Common myeloid progenitor, CD34-positive (primary cell): ENCODE data around the gene ZNF837.

Experiments used
- CTCF ChIA-PET: fragments of 350-600 bp; sonication (Branson Sonifier 250); formaldehyde crosslinking; loops from one replicate; lab custom pipeline; 2021; ENCODE audit warnings: antibody characterized with exemption; lab: Charles Lee
- POLR2A ChIA-PET: fragments of 350-600 bp; sonication (Branson Sonifier 250); formaldehyde crosslinking; loops from one replicate; lab custom pipeline; 2021; ENCODE audit warnings: antibody characterized with exemption; lab: Charles Lee
- DNase-seq, 3 donors: peaks; one replicate each; pipeline versions ENCODE4 v3.0.0 to v3.0.0-alpha.2; 2013
- H3K27ac ChIP-seq, 2 experiments: 1 replicate in 1 of 2; 2 replicates in 1 of 2; pipeline ENCODE4 v1.7.0; 2013; ENCODE audit warnings: inconsistent platforms in 2 of 2, low read length in 2 of 2, mild to moderate bottlenecking in 2 of 2, low read depth in 1 of 2, moderate library complexity in 1 of 2; ENCODE audit not compliant: severe bottlenecking in 2 of 2, insufficient read depth in 1 of 2, poor library complexity in 1 of 2
- H3K27me3 ChIP-seq, 5 experiments: replicated peaks in 2 of 5; 1 replicate in 3 of 5; 2 replicates in 2 of 5; pipeline versions ENCODE4 v1.6.1 to v1.7.0; 2013; ENCODE audit warnings: low read length in 4 of 5, mild to moderate bottlenecking in 2 of 5, moderate library complexity in 2 of 5, inconsistent platforms in 1 of 5; ENCODE audit not compliant: insufficient read depth in 5 of 5, control insufficient read depth in 4 of 5
- H3K36me3 ChIP-seq, 4 experiments: 1 replicate in 2 of 4; 2 replicates in 2 of 4; pipeline versions ENCODE4 v1.6.1 to v1.7.0; 2013; ENCODE audit warnings: low read length in 3 of 4, control low read depth in 1 of 4, mild to moderate bottlenecking in 1 of 4; ENCODE audit not compliant: control insufficient read depth in 4 of 4, insufficient read depth in 4 of 4
- H3K4me1 ChIP-seq, 4 experiments: 1 replicate in 3 of 4; 2 replicates in 1 of 4; pipeline versions ENCODE4 v1.6.1 to v1.7.1; 2013; ENCODE audit warnings: low read length in 3 of 4, mild to moderate bottlenecking in 3 of 4, control low read depth in 1 of 4, inconsistent platforms in 1 of 4, moderate library complexity in 1 of 4; ENCODE audit not compliant: control insufficient read depth in 4 of 4, insufficient read depth in 4 of 4; ENCODE audit errors: control extremely low read depth in 1 of 4
- H3K4me3 ChIP-seq, 7 experiments: 1 replicate in 4 of 7; 2 replicates in 3 of 7; pipeline versions ENCODE4 v1.5.1 to v1.7.0; 2013; ENCODE audit warnings: mild to moderate bottlenecking in 7 of 7, low read length in 6 of 7, moderate library complexity in 6 of 7, inconsistent platforms in 2 of 7, low read depth in 2 of 7, control low read depth in 1 of 7; ENCODE audit not compliant: insufficient read depth in 4 of 7, control insufficient read depth in 1 of 7; ENCODE audit errors: extremely low read depth in 1 of 7
- H3K9me3 ChIP-seq, 5 experiments: 1 replicate in 4 of 5; 2 replicates in 1 of 5; pipeline versions ENCODE4 v1.6.1 to v1.7.1; 2013; ENCODE audit warnings: low read length in 4 of 5, mild to moderate bottlenecking in 2 of 5, inconsistent platforms in 1 of 5, low read depth in 1 of 5, moderate library complexity in 1 of 5; ENCODE audit not compliant: control insufficient read depth in 4 of 5, insufficient read depth in 2 of 5; ENCODE audit errors: control extremely low read depth in 1 of 5
- WGBS: methylation state at CpG from one replicate; pipeline ENCODE4 v1.1.5; 2013; ENCODE audit not compliant: insufficient coverage; 5-methylcytosine and 5-hydroxymethylcytosine counted together

ZNF837 gene

DNA sequence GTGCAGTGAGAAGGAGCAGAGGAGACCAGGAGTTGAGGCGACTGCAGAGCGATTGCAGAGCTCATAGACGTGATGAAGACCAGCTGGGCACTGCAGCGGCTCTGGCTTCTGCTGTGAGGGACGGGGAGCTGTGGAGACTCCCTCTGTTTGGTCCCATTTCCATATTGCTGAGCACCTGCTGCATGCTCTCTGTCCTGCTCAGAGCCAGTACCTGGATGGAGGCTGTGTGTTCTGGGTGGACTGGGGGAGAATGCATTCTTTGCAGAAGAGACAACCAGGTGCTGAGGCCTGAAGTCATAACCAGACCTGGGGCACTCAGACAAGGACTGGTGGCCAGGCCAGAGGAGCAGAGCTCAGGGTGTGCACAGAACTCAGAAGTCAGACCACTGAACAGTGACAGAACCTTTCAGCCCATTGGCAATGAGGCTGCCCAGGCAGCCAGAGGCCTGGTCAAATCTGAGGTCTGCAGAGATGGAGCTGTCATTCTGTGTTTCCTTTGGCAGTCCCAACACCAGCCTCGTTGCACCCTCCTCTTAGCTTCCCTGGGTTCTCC lies 26.3 kb downstream of the ZNF837 start:
- CTCF ChIA-PET = interaction anchor here (1.5 kb wide), 1 partner anchor 19 kb away, joined by 4 read pairs; no protein-coding TSS in a partner anchor
- peaks cover 0 to 30% (median 15%) of the 10 kb centered on the region in 4 experiments for H3K4me1 ChIP-seq
- peaks cover 0 to 13% (median 3%) of the 10 kb centered on the region in 4 experiments for H3K36me3 ChIP-seq

DNA sequence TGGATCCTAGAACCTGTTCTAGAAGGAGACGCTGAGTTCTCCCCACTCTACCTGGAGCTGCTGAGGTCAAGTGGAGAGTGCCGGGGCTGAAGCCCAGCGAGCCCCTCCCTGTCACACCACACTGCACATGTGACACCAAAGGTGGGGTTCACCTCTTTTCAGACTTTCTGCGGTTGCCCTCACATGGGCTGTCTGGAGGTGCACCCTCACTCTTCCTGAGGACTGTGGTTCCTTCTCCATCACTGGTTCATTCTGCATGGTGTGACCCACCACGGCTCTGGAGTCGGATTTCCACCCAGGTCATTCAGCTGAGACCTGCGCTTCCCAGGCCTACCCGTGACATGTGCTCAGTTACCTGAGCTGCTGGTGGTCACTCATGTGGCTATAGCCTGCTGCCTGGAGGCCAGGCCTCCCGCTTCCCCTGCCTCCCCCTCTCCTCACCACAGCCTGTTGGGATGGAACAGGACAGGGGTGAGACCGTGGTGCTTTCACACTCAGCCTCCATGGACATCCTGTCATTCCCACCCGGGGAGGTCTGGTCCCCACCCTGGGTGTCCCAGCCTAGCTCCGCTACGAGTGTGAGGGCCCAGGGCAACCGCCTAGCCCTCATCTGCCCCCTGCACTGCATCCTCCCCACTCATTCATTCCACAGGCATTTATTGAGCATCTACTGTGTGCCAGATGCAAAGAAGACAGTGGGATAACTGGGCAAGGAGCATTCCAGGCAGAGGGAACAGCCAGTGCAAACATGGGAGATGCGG lies 26.9 kb downstream of the ZNF837 start:
- peaks cover 0 to 13% (median 3%) of the 10 kb centered on the region in 4 experiments for H3K36me3 ChIP-seq
- no peak for DNase-seq
- no peak overlapping the region for H3K27ac ChIP-seq
- peaks cover 0 to 7% (median 0%) of the 10 kb centered on the region in 5 experiments for H3K27me3 ChIP-seq
- peaks cover 0 to 30% (median 15%) of the 10 kb centered on the region in 4 experiments for H3K4me1 ChIP-seq
- H3K9me3 ChIP-seq = peaks cover 0 to 4% (median 0%) of the 10 kb centered on the region in 5 experiments
- no peak overlapping the region for H3K4me3 ChIP-seq
- POLR2A ChIA-PET = no interaction called here
- CTCF ChIA-PET = interaction anchor here (0.6 to 1.5 kb wide), 2 partner anchors 19 to 529 kb away, joined by 3 to 4 read pairs; no protein-coding TSS in a partner anchor
- WGBS = 99% methylated on average over 7 of the region's 15 CpGs

More for the DNA sequence above, 26.3 kb downstream of the ZNF837 start:
- POLR2A ChIA-PET = no interaction called here
- Histone ChIP-seq H3K9me3 (peaks cover 0 to 4% (median 0%) of the 10 kb centered on the region in 5 experiments), H3K4me3 (no peak overlapping the region), H3K27me3 (peaks cover 0 to 7% (median 0%) of the 10 kb centered on the region in 5 experiments), H3K27ac (no peak overlapping the region)
- WGBS = 93% methylated on average over 6 of the region's 6 CpGs
- no peak for DNase-seq

DNA sequence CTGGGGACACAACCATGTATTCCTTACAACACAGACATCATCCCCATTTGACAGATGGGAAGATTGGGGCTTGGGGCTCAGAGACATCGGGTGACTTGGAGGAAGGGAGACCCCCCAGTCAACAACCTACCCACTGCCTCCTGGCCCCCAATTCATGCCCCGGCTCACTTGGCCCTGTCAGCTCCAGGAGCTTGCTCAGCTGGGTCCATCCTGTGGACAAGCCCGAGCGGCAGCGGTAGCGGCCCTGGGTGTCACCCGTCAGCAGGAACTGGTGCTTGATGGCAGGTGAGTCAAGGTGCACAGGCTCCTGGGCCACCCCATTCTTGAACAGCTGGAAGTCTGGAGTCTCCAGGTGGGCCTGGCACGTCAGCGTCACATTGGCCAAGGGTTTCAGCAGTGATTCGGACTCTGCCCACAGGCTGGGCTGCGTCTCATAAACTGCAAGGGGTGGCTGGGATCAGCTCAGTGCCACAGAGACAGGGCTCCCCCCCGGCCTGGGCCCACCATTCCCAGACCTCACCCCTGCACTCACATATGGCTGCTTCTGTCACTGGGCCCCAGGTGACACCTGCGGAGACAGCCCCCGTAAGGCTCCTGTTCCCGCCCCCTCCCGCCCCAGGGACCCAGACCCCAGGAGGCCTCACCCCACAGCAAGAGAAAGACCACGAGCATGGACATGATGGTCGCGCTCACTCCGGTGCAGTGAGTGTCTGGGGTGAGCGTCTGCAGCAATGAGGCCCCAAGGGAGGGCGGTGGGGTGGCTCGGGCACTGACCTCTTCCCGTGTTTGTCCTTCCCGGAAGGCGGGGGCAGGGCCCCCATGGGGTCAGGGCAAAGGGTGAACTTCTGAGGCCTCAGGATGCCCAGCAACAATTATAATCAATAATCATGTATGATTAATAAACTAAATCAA lies 27.8 kb downstream of the ZNF837 start, which contains the start of gene A1BG:
A1BG (minus strand) TSS at position 733 of the 912 bp plus-strand sequence; CDS start at position 678, 55 bp downstream.
- Histone ChIP-seq H3K27ac (no peak within 1 kb of the TSS), H3K9me3 (peaks cover 0 to 4% (median 0%) of the 10 kb centered on the region in 5 experiments), H3K27me3 (peaks cover 0 to 7% (median 0%) of the 10 kb centered on the region in 5 experiments), H3K4me3 (no peak within 1 kb of the TSS), H3K4me1 (peaks cover under 1 to 33% (median 16%) of the 10 kb centered on the region in 4 experiments), H3K36me3 (peaks cover 0 to 13% (median 2%) of the 10 kb centered on the region in 4 experiments)
- POLR2A ChIA-PET = no interaction called here
- WGBS = 95% methylated on average over 17 of the region's 26 CpGs
- DNase-seq = no peak
- CTCF ChIA-PET = interaction anchor here (0.6 kb wide), 1 partner anchor 528 kb away, joined by 3 read pairs; no protein-coding TSS in a partner anchor

DNA sequence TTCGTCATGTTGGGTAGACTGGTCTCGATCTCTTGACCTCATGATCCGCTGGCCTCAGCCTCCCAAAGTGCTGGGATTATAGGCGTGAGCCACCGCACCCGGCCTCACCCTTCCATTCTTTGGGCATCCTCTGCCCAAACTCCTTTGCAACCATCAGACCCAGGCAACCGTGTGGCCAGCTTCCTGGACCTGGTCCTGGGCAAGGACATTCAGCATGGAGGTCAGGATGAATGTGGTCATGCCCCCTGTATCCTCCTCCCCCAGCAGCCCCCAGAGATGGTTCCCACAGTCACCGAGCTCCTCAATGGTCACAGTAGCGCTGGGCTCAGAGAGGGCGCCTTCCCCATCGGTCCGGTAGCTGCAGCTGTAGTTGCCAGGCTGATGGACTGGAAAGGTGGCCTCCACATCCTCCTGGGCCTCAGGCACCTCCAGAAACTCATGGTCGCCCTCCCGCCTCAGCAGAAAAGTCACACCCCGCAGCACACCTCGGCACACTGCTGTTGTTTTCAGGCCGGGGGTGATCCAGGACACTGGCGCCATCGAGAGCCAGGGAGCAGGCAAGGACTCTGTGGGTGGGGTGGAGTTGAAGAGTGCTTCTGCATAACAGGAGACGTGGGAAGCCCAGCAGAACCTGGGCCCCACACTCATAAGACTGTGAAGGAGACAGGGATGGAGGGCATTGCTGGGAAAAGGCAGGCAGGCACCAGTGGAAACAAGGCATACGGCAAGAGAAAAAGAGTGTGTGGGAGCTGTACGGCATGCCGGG lies 28.7 kb downstream of the ZNF837 start:
- peaks cover 0 to under 1% (median 0%) of the 10 kb centered on the region in 5 experiments for H3K9me3 ChIP-seq
- CTCF ChIA-PET = interaction anchor here (1.1 kb wide), 1 partner anchor 16 kb away, joined by 4 read pairs; no protein-coding TSS in a partner anchor
- DNase-seq = no peak
- H3K36me3 ChIP-seq = peaks cover 0 to 13% (median 2%) of the 10 kb centered on the region in 4 experiments
- H3K27ac ChIP-seq = no peak overlapping the region
- POLR2A ChIA-PET = no interaction called here
- no peak overlapping the region for H3K4me3 ChIP-seq
- H3K27me3 ChIP-seq = peaks cover 0 to 3% (median 0%) of the 10 kb centered on the region in 5 experiments
- 96% methylated on average over 17 of the region's 23 CpGs for WGBS
- H3K4me1 ChIP-seq = peaks cover 4 to 30% (median 19%) of the 10 kb centered on the region in 4 experiments

DNA sequence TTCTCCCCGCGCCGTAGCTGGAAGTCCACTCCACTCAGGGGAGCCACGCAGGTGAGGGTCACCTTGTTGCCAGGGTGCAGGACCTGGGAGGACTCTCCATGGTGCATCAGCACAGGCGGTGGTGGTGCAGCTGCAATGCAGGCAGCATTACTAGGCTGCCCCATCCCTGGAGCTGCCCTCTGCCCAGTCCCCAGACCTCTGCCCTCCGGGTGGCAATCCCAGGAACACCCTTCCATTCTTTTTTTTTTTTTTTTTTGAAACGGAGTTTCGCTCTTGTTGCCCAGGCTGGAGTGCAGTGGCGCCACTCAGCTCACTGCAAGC lies 29.3 kb downstream of the ZNF837 start:
- POLR2A ChIA-PET = interaction anchor here (0.6 kb wide), 1 partner anchor 30 kb away, joined by 6 read pairs; the partner anchor contains the start of gene ZNF837
- CTCF ChIA-PET = interaction anchor here (1.1 kb wide), 1 partner anchor 15 kb away, joined by 4 read pairs; no protein-coding TSS in a partner anchor
- Histone ChIP-seq H3K27ac (no peak overlapping the region), H3K27me3 (peaks cover 0 to 3% (median 0%) of the 10 kb centered on the region in 5 experiments), H3K36me3 (peaks cover 0 to 13% (median 2%) of the 10 kb centered on the region in 4 experiments), H3K4me1 (peaks cover 4 to 30% (median 22%) of the 10 kb centered on the region in 4 experiments), H3K4me3 (no peak overlapping the region), H3K9me3 (no peaks in the 10 kb centered on the region)
- DNase-seq = no peak
- 100% methylated on average over 6 of the region's 9 CpGs for WGBS
